Measurements from ENCODE around the gene CDK7. TPM values are rescaled to one million over a fixed set of nuclear protein-coding genes. Genes with fewer than 3 reads are reported as not detected.

The CDK7 gene
- total RNA-seq, 1 donor = 40.0 TPM

DNA sequence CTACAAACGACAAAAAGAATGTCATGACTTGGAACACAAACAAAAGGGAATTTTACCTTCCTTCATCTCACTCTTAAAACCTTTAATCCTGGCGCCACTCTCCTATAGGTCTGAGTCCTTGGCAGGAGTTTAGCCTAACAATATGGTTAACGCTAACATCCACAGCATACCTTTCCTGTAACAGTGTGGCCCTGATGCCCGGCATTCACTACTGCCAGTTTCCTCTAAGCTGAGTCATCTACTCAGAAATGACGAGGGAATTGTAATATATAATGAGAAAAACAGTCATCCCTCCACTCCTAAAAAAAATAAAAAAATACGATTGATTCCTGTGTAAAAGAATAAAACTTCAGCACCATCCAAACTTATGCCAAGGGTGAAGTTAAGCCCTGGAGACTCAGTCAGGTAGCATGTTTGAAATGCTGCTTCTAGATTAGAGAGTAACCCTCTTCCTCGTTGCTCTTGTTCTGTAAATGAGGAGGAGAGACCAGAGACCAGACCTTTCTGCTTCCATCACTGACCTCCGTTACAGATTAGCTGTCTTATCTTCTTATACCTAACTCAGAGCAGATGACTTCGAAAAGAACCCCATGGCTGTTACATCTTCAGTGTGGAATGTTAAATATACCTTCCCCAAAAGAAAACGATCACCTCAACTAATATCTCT is 60.5 kb downstream of the CDK7 start:
- H3K4me1 ChIP-seq (ENCODE audit: insufficient read depth, low read length) = no peaks in the 10 kb centered on the region
- H3K4me3 ChIP-seq (ENCODE audit: low read length) = no peak overlapping the region
- no peaks in the 10 kb centered on the region for H3K27me3 ChIP-seq (ENCODE audit: insufficient read depth, low read length)
- H3K9me3 ChIP-seq (ENCODE audit: low read depth, low read length) = no peaks in the 10 kb centered on the region

DNA sequence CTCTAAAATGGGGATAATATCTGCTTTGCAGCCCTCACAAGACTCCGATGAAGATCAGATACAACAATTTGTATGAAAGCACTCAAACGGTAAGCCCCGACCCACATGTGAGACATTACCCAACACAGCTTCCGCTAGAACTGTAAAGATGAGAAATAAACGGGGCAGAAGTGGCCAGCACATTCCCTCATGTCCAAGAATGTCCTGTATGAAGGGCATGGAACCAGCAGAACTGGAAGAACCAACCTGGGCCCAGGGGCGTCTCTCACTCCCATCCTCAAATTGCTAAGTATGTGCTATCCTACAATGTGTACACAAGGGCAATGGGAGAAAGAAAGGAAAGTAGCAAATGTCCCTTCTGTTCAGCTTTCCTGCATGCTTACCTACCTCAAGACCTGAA is 64.9 kb downstream of the CDK7 start:
- no peaks in the 10 kb centered on the region for H3K27me3 ChIP-seq (ENCODE audit: insufficient read depth, low read length)

DNA sequence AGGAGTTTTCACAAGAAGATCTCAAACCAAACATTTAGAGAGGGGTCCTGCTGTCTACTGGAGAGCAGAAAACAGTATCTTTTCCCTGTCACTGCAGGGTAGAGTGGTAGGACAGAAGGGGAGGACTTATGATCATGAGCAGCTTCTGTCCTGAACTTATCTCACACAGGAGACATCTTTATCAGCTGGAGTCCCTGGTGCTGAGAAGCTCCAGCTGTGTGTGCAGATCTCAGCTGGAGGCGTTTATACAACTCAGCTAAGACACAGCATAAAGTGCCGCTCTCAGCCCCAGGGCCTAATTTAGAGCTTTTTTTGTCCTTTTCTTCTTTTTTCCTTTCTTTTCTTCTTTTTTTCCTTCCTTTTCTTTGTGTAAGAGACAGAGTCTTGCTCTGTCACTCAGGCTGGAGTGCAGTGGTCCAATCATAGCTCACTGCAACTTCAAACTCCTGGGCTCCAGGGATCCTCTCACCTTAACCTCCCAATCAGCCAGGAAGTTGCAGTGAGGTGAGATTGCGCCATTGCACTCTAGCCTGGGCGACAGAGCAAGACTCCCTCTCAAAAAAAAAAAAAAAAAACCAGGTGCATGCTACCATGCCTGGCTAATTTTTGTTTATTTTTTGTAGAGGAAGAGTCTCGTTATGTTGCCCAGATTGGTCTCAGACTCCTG is 66.0 kb downstream of the CDK7 start:
- Histone ChIP-seq H3K4me3 (ENCODE audit: low read length) (no peak overlapping the region), H3K4me1 (ENCODE audit: insufficient read depth, low read length) (no peaks in the 10 kb centered on the region), H3K9me3 (ENCODE audit: low read depth, low read length) (no peaks in the 10 kb centered on the region), H3K27me3 (ENCODE audit: insufficient read depth, low read length) (no peaks in the 10 kb centered on the region)

More for the DNA sequence above, 64.9 kb downstream of the CDK7 start:
- no peaks in the 10 kb centered on the region for H3K4me1 ChIP-seq (ENCODE audit: insufficient read depth, low read length)
- no peak overlapping the region for H3K4me3 ChIP-seq (ENCODE audit: low read length)
- no peaks in the 10 kb centered on the region for H3K9me3 ChIP-seq (ENCODE audit: low read depth, low read length)

DNA sequence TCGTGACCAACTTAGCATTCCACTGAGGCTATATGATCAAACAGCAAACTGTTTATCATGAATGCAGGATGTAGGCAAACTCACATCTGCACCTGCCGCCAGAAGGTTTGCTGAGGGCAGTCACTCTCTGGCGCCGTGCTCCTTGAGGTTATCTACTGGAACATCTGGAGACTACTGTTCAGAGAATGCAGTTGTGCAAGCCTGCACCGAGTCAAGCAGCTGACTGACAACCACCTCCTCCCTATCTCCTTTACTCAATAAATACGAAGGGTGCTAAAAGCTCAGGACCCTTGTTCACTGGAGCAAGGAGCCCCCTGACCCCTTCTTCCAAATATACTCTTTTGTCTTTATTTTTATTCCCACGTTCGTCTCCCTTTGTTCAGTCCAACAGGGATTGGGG is 70.8 kb downstream of the CDK7 start:
- no peaks in the 10 kb centered on the region for H3K27me3 ChIP-seq (ENCODE audit: insufficient read depth, low read length)
- no peak overlapping the region for H3K4me3 ChIP-seq (ENCODE audit: low read length)
- H3K4me1 ChIP-seq (ENCODE audit: insufficient read depth, low read length) = no peaks in the 10 kb centered on the region
- H3K9me3 ChIP-seq (ENCODE audit: low read depth, low read length) = no peaks in the 10 kb centered on the region

DNA sequence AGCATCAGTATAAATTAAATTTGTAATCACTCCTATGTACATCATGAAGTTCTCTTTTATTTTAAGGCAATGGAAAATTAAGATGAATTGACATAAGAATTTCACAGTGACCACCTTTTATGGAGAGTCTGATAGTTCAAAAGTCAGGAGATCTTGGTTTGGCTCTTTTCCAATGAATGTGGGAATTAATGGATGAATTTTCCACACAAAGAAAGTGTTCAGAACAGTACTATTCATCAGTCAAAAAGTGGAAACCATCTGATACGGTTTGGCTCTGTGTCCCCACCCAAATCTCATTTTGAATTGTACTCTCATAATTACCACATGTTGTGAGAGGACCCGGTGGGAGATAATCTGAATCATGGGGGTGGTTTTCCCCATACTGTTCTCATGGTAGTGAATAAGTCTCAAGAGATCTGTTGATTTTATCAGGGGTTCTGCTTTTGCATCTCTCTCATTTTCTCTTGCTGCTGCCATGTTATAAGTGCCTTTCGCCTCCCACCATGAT is 73.4 kb downstream of the CDK7 start:
- Histone ChIP-seq H3K4me3 (ENCODE audit: low read length) (no peak overlapping the region), H3K4me1 (ENCODE audit: insufficient read depth, low read length) (peaks cover 8% of the 10 kb centered on the region), H3K27me3 (ENCODE audit: insufficient read depth, low read length) (no peaks in the 10 kb centered on the region), H3K9me3 (ENCODE audit: low read depth, low read length) (no peaks in the 10 kb centered on the region)

DNA sequence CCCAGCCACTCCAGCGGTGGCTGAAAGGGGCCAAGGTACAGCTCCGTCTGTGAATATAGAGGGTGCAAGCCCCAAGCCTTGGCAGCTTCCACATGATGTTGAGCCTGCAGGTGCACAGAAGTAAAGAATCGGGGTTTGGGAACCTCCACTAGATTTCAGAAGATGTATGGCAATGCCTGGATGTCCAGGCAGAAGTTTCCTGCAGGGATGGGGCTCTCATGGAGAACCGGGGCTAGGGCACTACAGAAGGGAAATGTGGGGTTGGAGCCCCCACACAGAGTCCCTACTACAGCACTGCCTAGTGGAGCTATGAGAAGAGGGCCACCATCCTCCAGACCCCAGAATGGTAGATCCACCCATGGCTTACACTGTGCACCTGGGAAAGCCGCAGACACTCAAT is 74.7 kb downstream of the CDK7 start:
- no peaks in the 10 kb centered on the region for H3K27me3 ChIP-seq (ENCODE audit: insufficient read depth, low read length)
- H3K4me3 ChIP-seq (ENCODE audit: low read length) = no peak overlapping the region
- H3K4me1 ChIP-seq (ENCODE audit: insufficient read depth, low read length) = peaks cover 9% of the 10 kb centered on the region
- H3K9me3 ChIP-seq (ENCODE audit: low read depth, low read length) = no peaks in the 10 kb centered on the region

DNA sequence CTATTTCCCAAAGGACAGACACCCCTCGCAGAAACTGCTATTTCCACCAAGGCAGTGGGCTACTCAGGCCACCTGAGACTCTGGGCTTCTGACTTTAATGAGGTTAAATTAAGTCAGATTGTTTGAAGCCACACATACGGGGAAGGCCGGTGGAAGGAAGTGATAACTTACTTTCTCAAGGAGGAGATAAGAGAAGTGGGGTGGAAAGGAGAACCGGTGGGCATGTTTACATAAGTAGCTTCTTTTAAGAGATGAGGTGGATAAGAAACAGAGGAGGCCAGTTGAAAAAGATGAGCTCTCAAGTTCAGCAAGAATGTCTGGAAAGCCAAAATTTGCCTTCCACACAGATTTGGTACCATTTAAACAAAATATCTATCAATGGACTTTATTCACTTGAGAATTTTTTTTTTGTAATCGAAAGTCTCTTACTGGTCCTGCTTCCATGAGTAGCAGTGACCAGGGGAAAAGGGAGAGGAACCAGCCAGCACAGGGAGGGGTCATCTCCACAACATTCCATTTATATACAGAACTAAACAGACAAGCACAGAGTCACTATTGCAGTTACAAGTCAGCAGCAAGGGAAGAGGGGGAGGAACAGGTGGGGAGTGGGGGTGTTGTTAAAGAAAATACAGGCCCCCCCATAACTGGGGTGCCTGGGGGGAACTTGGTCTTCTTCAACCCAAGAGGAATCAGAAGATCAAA is 77.9 kb downstream of the CDK7 start:
- no peak overlapping the region for H3K4me3 ChIP-seq (ENCODE audit: low read length)
- peaks cover 13% of the 10 kb centered on the region for H3K4me1 ChIP-seq (ENCODE audit: insufficient read depth, low read length)
- H3K27me3 ChIP-seq (ENCODE audit: insufficient read depth, low read length) = no peaks in the 10 kb centered on the region

DNA sequence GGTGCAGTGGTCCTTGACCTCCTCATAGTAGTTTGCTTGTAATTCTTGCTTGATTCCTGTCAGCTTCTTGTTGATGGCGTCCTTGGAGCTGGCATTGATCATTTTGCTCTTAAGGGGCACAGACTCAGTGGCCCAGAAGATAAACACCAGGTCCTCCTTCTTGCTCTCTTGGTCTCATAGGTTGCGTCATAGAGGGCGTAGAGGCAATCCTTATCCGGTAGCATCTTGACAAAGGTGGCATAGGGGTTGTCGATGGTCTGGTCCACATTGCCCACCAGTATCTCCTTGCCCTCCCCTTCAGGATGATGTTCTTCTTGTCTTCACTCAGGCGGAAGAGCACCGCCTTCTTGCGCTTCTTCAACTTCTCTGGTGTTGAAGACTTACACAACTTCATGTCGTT is 78.7 kb downstream of the CDK7 start:
- H3K4me3 ChIP-seq (ENCODE audit: low read length) = no peak overlapping the region
- H3K9me3 ChIP-seq (ENCODE audit: low read depth, low read length) = no peaks in the 10 kb centered on the region
- peaks cover 19% of the 10 kb centered on the region for H3K4me1 ChIP-seq (ENCODE audit: insufficient read depth, low read length)
- H3K27me3 ChIP-seq (ENCODE audit: insufficient read depth, low read length) = no peaks in the 10 kb centered on the region

More for the DNA sequence above, 77.9 kb downstream of the CDK7 start:
- no peaks in the 10 kb centered on the region for H3K9me3 ChIP-seq (ENCODE audit: low read depth, low read length)

DNA sequence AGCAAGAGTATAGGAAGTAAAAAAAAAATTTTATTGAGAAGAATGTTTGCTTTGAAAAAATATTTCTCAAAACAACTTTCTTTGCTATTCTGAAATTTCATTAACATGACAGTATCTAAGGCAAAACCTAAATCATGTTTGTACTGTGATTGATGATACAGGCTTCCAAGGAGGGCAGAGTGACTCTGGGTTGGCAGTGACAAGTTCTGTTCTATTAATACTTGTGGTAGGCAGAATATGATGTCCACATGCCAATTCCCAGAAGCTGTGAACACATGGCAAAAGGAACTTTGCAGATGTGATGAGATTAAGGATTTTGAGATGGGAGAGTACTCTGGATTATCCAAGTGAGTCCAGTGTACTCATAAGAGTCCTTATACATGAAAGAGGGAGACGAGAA is 81.3 kb downstream of the CDK7 start:
- no peak overlapping the region for H3K4me3 ChIP-seq (ENCODE audit: low read length)
- H3K27me3 ChIP-seq (ENCODE audit: insufficient read depth, low read length) = no peaks in the 10 kb centered on the region
- H3K9me3 ChIP-seq (ENCODE audit: low read depth, low read length) = no peaks in the 10 kb centered on the region
- H3K4me1 ChIP-seq (ENCODE audit: insufficient read depth, low read length) = peaks cover 19% of the 10 kb centered on the region

DNA sequence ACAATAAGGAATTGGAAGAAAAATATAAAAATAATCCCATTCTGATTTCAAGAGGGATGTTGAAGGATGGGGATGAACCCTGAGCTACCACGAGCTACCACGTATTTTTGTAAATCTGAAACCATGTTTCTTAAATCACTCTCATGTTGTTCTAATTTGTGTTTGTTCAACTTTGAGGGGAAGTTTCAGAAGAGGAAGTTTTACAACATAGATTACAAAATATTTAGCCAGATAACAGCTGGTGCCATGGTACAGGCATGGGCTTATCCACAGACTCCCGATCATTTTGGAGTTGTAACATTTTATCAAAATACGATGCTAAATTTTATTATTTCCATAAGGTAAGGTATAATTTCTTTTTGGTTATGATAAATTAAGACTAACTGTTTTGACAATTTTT is 82.7 kb downstream of the CDK7 start:
- Histone ChIP-seq H3K9me3 (ENCODE audit: low read depth, low read length) (no peaks in the 10 kb centered on the region), H3K4me1 (ENCODE audit: insufficient read depth, low read length) (peaks cover 18% of the 10 kb centered on the region), H3K4me3 (ENCODE audit: low read length) (no peak overlapping the region), H3K27me3 (ENCODE audit: insufficient read depth, low read length) (no peaks in the 10 kb centered on the region)

DNA sequence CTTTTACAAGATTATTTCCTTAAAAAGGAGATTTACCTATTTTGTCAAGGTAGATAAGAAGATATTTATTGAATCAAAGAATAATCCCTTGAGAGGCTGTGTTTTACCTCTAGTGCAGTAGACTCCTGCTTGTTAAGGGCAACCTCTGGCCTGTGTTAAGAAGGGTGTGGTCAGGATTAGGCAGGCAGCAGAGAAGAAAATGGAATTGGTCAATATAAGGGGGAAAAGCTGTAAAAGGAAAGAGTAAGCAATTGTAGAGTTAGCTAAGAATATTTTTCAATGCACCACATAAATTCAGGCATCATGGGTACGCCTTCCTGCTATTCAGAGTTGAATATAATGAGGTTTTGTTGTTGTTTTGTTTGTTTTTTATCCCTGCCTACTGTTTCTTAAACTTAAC is 91.7 kb downstream of the CDK7 start:
- H3K4me3 ChIP-seq (ENCODE audit: low read length) = no peak overlapping the region
- H3K9me3 ChIP-seq (ENCODE audit: low read depth, low read length) = no peaks in the 10 kb centered on the region
- no peaks in the 10 kb centered on the region for H3K27me3 ChIP-seq (ENCODE audit: insufficient read depth, low read length)
- H3K4me1 ChIP-seq (ENCODE audit: insufficient read depth, low read length) = peaks cover 2% of the 10 kb centered on the region

Other genes with a start within 250 kb of the CDK7 start
- 21.1 TPM for gene SLC30A5, start 140.9 kb upstream of the CDK7 start, total RNA-seq
- 5.6 TPM for gene CCNB1, start 67.7 kb upstream of the CDK7 start, total RNA-seq
- gene CENPH, start 45.3 kb upstream of the CDK7 start, total RNA-seq = 6.1 TPM
- gene CCDC125, start 97.9 kb downstream of the CDK7 start, total RNA-seq = 4.6 TPM
- 19.0 TPM for gene AK6, start 134.6 kb downstream of the CDK7 start, total RNA-seq
- gene TAF9, start 134.6 kb downstream of the CDK7 start, total RNA-seq = 63.2 TPM
- 14.3 TPM for gene RAD17, start 134.9 kb downstream of the CDK7 start, total RNA-seq
- gene MARVELD2, start 180.2 kb downstream of the CDK7 start, total RNA-seq = 0.10 TPM

Measured in mononuclear cell (primary cell).